ENCODE data around the gene COX4I2.

DNA sequence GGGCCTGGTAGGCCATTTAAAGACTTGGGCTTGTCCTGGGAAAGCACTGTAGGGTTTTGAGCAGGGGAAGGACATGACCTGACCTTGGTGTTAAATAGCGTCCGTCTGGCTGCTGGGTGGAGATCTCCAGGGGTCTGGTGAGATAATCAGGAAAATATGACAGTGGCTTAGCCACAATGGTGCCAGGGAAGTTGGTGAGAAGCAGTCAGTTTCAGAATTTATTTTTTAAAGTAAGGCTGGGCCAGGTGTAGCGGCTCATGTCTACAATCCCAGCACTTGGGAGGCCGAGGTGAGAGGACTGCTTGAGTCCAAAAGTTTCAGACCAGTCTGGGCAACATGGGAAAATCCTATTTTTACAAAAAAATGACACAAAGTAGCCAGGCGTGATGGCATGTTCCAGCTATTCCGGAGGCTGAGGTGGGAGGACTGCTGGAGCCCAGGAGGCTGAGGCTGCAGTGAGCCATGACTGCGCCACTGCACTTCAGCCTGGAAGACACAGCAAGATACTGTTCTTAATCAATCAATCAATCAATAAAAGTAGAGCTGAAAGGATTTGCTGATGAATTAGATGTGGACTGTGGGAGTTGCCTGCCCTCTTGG, 43.5 kb downstream of the COX4I2 start:
- TF ChIP-seq, protein P1, sequence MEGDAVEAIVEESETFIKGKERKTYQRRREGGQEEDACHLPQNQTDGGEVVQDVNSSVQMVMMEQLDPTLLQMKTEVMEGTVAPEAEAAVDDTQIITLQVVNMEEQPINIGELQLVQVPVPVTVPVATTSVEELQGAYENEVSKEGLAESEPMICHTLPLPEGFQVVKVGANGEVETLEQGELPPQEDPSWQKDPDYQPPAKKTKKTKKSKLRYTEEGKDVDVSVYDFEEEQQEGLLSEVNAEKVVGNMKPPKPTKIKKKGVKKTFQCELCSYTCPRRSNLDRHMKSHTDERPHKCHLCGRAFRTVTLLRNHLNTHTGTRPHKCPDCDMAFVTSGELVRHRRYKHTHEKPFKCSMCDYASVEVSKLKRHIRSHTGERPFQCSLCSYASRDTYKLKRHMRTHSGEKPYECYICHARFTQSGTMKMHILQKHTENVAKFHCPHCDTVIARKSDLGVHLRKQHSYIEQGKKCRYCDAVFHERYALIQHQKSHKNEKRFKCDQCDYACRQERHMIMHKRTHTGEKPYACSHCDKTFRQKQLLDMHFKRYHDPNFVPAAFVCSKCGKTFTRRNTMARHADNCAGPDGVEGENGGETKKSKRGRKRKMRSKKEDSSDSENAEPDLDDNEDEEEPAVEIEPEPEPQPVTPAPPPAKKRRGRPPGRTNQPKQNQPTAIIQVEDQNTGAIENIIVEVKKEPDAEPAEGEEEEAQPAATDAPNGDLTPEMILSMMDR (IDR thresholded peaks at IDR 0.05; ENCODE audit: poor library complexity, severe bottlenecking) = no peak
- TF ChIP-seq TAF1 (IDR thresholded peaks at IDR 0.05; ENCODE audit: low read depth) (no peak), EP300 (conservative IDR thresholded peaks at IDR 0.05; ENCODE audit: poor library complexity, severe bottlenecking) (no peak), POLR2AphosphoS5 (IDR thresholded peaks at IDR 0.05) (no peak), RAD21 (conservative IDR thresholded peaks at IDR 0.05) (no peak), MXI1 (conservative IDR thresholded peaks at IDR 0.05; ENCODE audit: poor library complexity, severe bottlenecking) (no peak)
- TF ChIP-seq, protein P2, sequence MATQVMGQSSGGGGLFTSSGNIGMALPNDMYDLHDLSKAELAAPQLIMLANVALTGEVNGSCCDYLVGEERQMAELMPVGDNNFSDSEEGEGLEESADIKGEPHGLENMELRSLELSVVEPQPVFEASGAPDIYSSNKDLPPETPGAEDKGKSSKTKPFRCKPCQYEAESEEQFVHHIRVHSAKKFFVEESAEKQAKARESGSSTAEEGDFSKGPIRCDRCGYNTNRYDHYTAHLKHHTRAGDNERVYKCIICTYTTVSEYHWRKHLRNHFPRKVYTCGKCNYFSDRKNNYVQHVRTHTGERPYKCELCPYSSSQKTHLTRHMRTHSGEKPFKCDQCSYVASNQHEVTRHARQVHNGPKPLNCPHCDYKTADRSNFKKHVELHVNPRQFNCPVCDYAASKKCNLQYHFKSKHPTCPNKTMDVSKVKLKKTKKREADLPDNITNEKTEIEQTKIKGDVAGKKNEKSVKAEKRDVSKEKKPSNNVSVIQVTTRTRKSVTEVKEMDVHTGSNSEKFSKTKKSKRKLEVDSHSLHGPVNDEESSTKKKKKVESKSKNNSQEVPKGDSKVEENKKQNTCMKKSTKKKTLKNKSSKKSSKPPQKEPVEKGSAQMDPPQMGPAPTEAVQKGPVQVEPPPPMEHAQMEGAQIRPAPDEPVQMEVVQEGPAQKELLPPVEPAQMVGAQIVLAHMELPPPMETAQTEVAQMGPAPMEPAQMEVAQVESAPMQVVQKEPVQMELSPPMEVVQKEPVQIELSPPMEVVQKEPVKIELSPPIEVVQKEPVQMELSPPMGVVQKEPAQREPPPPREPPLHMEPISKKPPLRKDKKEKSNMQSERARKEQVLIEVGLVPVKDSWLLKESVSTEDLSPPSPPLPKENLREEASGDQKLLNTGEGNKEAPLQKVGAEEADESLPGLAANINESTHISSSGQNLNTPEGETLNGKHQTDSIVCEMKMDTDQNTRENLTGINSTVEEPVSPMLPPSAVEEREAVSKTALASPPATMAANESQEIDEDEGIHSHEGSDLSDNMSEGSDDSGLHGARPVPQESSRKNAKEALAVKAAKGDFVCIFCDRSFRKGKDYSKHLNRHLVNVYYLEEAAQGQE (IDR thresholded peaks at IDR 0.05; ENCODE audit: borderline replicate concordance) = no peak

Data from neural cell (in vitro differentiated cells).